PC-9 (cell line): Measurements from ENCODE around the gene ASGR2.

ENCODE experiments used
- CTCF ChIP-seq: fragments of 200-600 bp; sonication (generic); conservative IDR thresholded peaks from 2 replicates; pipeline ENCODE4 v1.6.1; 2017; ENCODE audit warnings: mixed run types, antibody characterized with exemption, mild to moderate bottlenecking, moderate library complexity
- EZH2 ChIP-seq: fragments of 200-600 bp; sonication (generic); IDR thresholded peaks from 2 replicates; pipeline ENCODE4 v1.8.0; 2017; ENCODE audit warnings: antibody characterized with exemption, low read depth

GRCh38 chr17:7120123-7120522 is 5.5 kb upstream of the ASGR2 start:
- TF ChIP-seq CTCF (no peak), EZH2 (no peak)
